Skin epidermis (tissue), 12 donors: ENCODE measurements around the gene FABP3.

ENCODE experiments used
- H3K27ac ChIP-seq, 21 experiments: fragments of 200-600 bp; sonication (generic) in 11 of 21; one replicate each; pipeline ENCODE4 v1.5.0; 2020; ENCODE audit warnings: mild to moderate bottlenecking in 3 of 21, inconsistent platforms in 2 of 21, moderate library complexity in 2 of 21
- H3K4me3 ChIP-seq, 7 experiments: fragments of 200-600 bp; sonication (generic) in 2 of 7; one replicate each; pipeline ENCODE4 v1.5.0; 2020; ENCODE audit warnings: inconsistent platforms in 2 of 7, mild to moderate bottlenecking in 2 of 7, moderate library complexity in 1 of 7

Gene FABP3

DNA sequence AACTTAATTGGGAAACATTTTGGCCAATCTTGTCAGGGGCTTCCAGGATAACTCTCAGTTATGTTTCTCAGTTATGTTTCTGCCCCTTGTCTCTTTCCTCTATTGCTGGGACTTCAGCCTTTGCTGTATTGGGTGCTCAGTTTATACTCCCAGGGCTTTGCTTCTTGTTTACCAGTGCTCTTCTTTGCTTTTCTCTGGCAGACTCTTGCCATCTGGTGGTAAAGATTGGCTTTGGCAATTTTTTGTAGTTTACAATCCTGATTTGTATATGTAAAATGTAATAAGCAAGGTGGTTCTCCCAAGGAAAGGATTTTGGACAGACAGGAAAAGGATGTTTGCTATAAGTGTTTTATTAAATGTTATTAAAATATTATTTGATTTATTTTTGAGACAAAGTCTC, 37.9 kb downstream of the FABP3 start:
- H3K4me3 ChIP-seq = no peak overlapping the region
- H3K27ac ChIP-seq = no peak overlapping the region

DNA sequence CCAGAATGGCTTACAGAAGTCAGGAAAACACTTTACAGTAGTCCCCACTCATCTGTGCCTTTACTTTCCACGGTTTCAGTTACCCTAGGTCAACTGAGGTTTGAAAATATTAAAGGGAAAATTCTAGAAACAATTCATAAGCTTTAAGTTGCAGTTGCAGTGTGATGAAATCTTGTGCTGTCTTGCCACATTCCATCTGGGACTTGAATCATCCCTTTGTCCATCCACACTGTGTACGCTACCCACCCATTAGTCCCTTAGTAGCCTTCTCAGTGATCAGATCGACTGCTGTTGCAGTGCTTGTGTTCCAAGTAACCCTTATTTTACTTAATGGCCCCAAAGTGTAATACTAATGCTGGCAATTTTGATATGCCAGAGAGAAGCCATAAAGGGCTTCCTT, 45.5 kb downstream of the FABP3 start:
- Histone ChIP-seq H3K4me3 (no peak overlapping the region), H3K27ac (no peak overlapping the region)

DNA sequence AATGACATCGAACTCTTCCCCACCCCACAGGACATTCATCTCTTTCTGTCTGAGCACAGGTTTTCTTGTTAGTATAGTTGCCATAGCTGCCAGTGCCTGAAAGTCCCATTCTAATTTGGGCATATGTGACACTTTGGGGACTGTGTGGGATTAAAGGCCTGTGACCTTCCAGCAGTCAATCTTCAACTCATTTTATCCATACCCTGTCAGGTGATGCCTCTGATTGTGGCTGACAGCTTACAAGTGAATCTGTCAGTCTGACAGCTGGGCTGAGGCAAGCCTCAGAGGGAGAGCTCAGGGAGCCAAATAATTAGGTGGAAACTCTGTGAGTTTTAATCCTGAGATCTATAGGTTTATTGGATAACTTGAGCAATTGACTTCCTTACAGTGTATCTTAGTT, 46.4 kb downstream of the FABP3 start:
- no peak overlapping the region for H3K4me3 ChIP-seq
- no peak overlapping the region for H3K27ac ChIP-seq

DNA sequence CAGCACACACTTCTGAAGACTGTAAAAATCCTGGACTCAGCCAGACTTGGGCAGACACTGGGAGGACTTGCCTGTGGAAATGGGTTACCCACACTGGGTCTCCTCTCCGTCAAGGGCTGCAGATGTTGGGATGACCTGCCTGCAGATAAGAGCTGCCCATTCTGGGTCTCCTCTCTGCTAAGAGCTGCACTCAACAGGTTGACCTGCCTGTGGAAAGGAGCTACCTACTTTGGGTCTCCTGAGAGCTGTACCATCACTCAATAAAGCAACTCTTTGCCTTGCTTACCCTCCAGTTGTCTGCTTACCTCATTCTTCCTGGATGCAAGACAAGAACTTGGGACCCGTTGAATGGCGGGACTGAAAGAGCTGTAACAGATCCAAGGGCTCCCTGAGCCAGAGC, 47.9 kb downstream of the FABP3 start:
- Histone ChIP-seq H3K27ac (no peak overlapping the region), H3K4me3 (no peak overlapping the region)

DNA sequence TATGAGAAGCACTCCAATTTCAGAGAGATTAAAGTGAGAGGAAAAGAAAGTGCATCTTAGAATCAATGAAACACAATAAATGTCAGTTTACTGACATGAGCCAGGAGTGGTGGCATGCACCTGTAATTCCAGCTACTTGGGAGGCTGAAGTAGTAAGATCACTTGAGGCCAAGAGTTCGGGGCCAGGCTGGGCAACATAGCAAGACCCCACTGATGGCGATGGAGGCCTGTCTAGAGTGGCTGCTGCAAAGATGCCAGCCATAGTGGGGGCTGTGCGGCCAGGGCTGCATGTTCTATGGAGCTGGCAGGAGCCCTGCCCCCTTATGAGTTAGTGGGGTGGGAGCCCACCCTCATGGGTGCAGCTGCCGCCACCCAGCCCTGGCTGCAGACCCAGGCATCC, 48.8 kb downstream of the FABP3 start:
- Histone ChIP-seq H3K4me3 (no peak overlapping the region), H3K27ac (no peak overlapping the region)

DNA sequence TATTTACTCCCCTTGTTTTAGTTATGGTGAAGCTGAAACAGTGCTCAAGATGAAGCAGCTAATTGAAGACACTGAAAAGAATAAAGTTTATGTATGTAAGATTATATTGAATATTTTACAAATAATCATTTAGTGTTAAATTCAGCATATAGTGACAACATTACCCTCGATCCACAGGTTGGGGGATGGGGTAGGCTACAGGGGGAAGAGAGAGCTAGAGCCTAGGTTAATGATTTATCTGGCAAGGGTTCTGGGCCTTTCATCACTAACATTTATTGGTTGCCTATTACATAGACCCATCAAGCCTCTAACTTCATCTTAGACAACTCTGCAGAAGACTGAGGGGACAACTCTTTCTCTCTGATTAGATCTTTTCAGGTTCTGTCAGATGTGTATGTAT, 54.7 kb downstream of the FABP3 start:
- Histone ChIP-seq H3K4me3 (no peak overlapping the region), H3K27ac (no peak overlapping the region)

DNA sequence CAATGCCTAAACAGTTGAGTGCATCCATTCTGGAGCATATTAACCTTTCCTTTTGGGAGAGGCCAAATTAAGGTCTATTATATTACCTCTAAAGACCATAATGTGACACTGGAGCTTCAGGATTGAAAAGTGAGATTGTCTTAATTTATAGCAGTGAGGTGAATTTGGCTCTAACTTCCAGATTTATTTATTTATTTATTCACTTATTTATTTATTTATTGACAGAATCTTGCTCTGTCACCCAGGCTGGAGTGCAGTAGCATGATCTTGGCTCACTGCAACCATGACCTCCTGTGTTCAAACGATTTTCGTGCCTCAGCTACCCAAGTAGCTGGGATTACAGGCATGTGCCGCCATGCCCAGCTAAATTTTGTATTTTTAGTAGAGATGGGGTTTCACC, 57.0 kb downstream of the FABP3 start:
- no peak overlapping the region for H3K27ac ChIP-seq
- no peak overlapping the region for H3K4me3 ChIP-seq
